Parathyroid adenoma (tissue), 2 donors: ENCODE data around the gene ARL4C.
"Not testable (repeated sequence)": the region's sequence is repeated elsewhere in the genome, so short reads cannot be mapped to it uniquely, and the experiment has no call there.

ENCODE experiments used
- H2AFZ ChIP-seq: fragments of 300-600 bp; sonication (generic); one replicate; pipeline ENCODE4 v1.7.0; 2017; ENCODE audit warnings: antibody characterized with exemption, mild to moderate bottlenecking
- H3K27ac ChIP-seq: fragments of 300-600 bp; sonication (generic); one replicate; pipeline ENCODE4 v1.7.0; 2017
- H3K27me3 ChIP-seq: fragments of 300-600 bp; sonication (generic); one replicate; pipeline ENCODE4 v1.7.0; 2017; ENCODE audit warnings: low read length; ENCODE audit not compliant: control insufficient read depth, insufficient read depth
- H3K36me3 ChIP-seq: fragments of 300-600 bp; sonication (generic); one replicate; pipeline ENCODE4 v1.7.0; 2017; ENCODE audit warnings: low read length; ENCODE audit not compliant: control insufficient read depth, insufficient read depth
- H3K4me1 ChIP-seq: fragments of 300-600 bp; sonication (generic); one replicate; pipeline ENCODE4 v1.7.0; 2017; ENCODE audit warnings: control low read depth
- H3K4me2 ChIP-seq: fragments of 300-600 bp; sonication (generic); one replicate; pipeline ENCODE4 v1.7.0; 2017; ENCODE audit warnings: low read length
- H3K4me3 ChIP-seq: fragments of 300-600 bp; sonication (generic); one replicate; pipeline ENCODE4 v1.7.0; 2017; ENCODE audit warnings: low read depth, low read length
- H3K79me2 ChIP-seq: fragments of 300-600 bp; sonication (generic); one replicate; pipeline ENCODE4 v1.7.0; 2017; ENCODE audit warnings: control low read depth
- H3K9ac ChIP-seq: fragments of 300-600 bp; sonication (generic); one replicate; pipeline ENCODE4 v1.7.0; 2017; ENCODE audit warnings: mild to moderate bottlenecking
- H3K9me3 ChIP-seq: fragments of 300-600 bp; sonication (generic); one replicate; pipeline ENCODE4 v1.7.0; 2017; ENCODE audit warnings: low read length; ENCODE audit not compliant: control insufficient read depth
- TF ChIP-seq, protein P1 (sequence below): fragments of 300-600 bp; sonication (generic); IDR thresholded peaks from one replicate; pipeline ENCODE4 v1.7.0; 2017; ENCODE audit warnings: antibody characterized with exemption, mild to moderate bottlenecking
- donor health status: primary hyperparathyroidism.

ARL4C gene

DNA sequence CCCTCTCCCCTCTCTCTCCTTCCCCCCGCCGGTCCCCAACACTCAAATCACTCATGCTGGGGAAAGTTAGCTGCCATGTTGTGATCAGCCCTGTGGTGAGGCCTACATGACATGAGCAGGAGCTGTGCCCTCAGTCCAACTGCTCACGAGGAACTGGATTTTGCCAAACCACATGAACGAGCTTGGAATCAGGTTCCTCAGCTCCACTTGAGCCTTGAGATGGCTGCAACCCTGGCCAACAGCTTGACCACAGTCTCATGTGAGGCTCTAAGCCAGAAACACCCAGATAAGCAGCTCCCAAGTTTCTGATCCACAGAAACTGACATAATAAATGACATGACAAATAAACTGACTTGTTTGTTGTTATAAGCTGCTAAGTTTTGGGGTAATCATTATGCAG is 38.4 kb downstream of the ARL4C start:
- H3K4me1 ChIP-seq: no peaks in the 10 kb centered on the region
- H3K4me3 ChIP-seq: no peak overlapping the region
- H3K9ac ChIP-seq: no peak overlapping the region
- no peaks in the 10 kb centered on the region for H3K79me2 ChIP-seq
- no peak overlapping the region for H2AFZ ChIP-seq
- H3K27me3 ChIP-seq: no peaks in the 10 kb centered on the region
- H3K9me3 ChIP-seq: no peaks in the 10 kb centered on the region
- TF ChIP-seq, protein P1, sequence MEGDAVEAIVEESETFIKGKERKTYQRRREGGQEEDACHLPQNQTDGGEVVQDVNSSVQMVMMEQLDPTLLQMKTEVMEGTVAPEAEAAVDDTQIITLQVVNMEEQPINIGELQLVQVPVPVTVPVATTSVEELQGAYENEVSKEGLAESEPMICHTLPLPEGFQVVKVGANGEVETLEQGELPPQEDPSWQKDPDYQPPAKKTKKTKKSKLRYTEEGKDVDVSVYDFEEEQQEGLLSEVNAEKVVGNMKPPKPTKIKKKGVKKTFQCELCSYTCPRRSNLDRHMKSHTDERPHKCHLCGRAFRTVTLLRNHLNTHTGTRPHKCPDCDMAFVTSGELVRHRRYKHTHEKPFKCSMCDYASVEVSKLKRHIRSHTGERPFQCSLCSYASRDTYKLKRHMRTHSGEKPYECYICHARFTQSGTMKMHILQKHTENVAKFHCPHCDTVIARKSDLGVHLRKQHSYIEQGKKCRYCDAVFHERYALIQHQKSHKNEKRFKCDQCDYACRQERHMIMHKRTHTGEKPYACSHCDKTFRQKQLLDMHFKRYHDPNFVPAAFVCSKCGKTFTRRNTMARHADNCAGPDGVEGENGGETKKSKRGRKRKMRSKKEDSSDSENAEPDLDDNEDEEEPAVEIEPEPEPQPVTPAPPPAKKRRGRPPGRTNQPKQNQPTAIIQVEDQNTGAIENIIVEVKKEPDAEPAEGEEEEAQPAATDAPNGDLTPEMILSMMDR: no peak
- no peaks in the 10 kb centered on the region for H3K36me3 ChIP-seq
- no peak overlapping the region for H3K27ac ChIP-seq
- no peak overlapping the region for H3K4me2 ChIP-seq

DNA sequence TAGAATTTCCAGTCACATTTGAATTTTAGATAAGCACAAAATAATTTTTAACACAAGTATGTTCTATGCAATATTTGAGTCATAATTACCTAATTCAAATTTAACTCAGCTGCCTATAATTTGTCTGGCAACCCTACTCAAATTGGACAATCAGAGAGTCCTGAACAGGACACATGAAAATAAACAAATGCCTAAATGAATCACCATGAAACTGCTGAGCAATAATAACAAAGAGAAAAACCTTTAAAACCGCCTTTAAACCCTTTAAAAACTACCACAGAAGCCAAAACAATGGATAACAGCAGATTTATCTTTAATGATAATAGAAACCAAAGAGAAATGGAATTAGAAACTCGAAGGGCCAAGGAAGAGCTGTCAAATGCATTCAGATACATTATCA is 39.5 kb downstream of the ARL4C start:
- Histone ChIP-seq H3K27ac (no peak overlapping the region), H3K79me2 (no peaks in the 10 kb centered on the region), H3K9me3 (no peaks in the 10 kb centered on the region), H3K27me3 (no peaks in the 10 kb centered on the region), H3K9ac (no peak overlapping the region), H3K4me1 (no peaks in the 10 kb centered on the region), H3K4me2 (no peak overlapping the region), H3K4me3 (no peak overlapping the region), H2AFZ (no peak overlapping the region), H3K36me3 (no peaks in the 10 kb centered on the region)
- TF ChIP-seq, protein P1: no peak

DNA sequence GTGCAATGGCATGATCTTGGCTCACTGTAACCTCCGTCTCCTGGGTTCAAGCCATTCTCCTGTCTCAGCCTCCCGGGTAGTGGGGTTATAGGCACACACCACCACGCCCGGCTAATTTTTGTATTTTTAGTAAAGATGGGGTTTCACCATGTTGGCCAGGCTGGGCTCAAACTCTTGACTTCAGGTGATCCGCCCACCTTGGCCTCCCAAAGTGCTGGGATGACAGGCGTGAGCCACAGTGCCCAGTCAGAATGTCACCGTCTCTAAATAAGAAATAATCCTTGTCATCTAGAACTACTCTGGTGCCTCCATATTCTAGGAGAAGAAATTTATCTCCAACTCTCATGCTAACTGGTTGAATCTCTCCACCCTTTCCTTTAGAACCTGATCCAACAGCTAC is 41.6 kb downstream of the ARL4C start:
- H3K4me3 ChIP-seq, H3K79me2 ChIP-seq, H3K4me1 ChIP-seq, H3K9me3 ChIP-seq, H2AFZ ChIP-seq, H3K9ac ChIP-seq, H3K27me3 ChIP-seq, H3K4me2 ChIP-seq, H3K36me3 ChIP-seq, H3K27ac ChIP-seq: not testable (repeated sequence)

DNA sequence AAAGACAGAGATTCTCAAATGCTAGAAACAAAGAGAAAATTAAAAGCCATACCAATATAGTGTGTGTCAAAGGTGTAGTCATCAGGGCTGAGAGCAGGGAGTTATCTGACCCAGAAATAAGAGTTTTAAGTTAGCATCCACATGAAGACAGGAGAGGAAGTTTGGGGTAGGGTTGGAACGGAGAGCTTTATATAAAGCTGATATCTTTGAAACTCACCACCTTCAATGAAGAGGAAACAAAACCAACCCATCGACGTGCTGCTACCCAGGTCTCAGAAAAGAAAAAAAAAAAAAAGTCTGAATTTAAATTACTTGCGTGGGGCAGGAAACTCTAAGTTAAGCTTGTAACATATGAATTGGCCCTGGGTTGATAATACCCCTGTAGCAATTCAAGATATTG is 42.4 kb downstream of the ARL4C start:
- H3K4me2 ChIP-seq: no peak overlapping the region
- no peak overlapping the region for H3K27ac ChIP-seq
- no peaks in the 10 kb centered on the region for H3K79me2 ChIP-seq
- no peaks in the 10 kb centered on the region for H3K27me3 ChIP-seq
- TF ChIP-seq, protein P1: no peak
- no peak overlapping the region for H3K9ac ChIP-seq
- H3K4me1 ChIP-seq: no peaks in the 10 kb centered on the region
- no peaks in the 10 kb centered on the region for H3K36me3 ChIP-seq
- no peaks in the 10 kb centered on the region for H3K9me3 ChIP-seq
- no peak overlapping the region for H3K4me3 ChIP-seq
- no peak overlapping the region for H2AFZ ChIP-seq

DNA sequence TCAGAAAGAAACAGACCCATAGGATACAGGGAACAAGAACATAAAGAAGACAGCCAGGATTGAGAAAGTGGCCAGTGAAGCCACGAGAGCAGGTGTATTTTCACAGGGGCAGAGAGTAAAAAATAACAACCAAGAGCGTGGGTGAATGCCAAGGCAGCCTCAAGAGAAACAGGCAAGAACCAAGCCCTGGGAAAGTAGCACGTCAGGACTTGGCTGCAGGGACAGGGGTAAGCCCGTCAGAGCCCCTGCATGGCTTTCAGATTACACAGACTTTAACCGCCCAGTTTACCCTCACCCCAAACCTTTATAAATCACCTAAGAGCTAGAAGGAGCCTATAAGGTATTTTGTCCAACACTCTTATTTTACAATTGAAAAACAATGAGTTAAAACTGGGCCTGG is 43.7 kb downstream of the ARL4C start:
- no peaks in the 10 kb centered on the region for H3K27me3 ChIP-seq
- TF ChIP-seq, protein P1: no peak
- H3K4me3 ChIP-seq: no peak overlapping the region
- H3K4me1 ChIP-seq: no peaks in the 10 kb centered on the region
- no peaks in the 10 kb centered on the region for H3K36me3 ChIP-seq
- no peak overlapping the region for H3K27ac ChIP-seq
- no peak overlapping the region for H2AFZ ChIP-seq
- no peaks in the 10 kb centered on the region for H3K79me2 ChIP-seq
- no peaks in the 10 kb centered on the region for H3K9me3 ChIP-seq
- no peak overlapping the region for H3K9ac ChIP-seq
- H3K4me2 ChIP-seq: no peak overlapping the region
